B cell (primary cell): ENCODE data around the gene FAM120B. TPM values are rescaled to one million over a fixed set of nuclear protein-coding genes. Genes with fewer than 3 reads are reported as not detected.

Experiments
- ATAC-seq: fragments of 200-7000 bp; cut with Tn5 transposase; one replicate; pipeline ENCODE4 v1.10.0; 2021; ENCODE audit warnings: low read depth, mild to moderate bottlenecking, moderate number of reproducible peaks, moderate library complexity
- CTCF ChIA-PET: fragments of 350-600 bp; sonication (Branson Sonifier 250); formaldehyde crosslinking; loops from one replicate; lab custom pipeline; 2021; ENCODE audit warnings: antibody characterized with exemption, inconsistent platforms; lab: Charles Lee
- POLR2A ChIA-PET: fragments of 350-600 bp; sonication (Branson Sonifier 250); formaldehyde crosslinking; loops from one replicate; lab custom pipeline; 2021; ENCODE audit warnings: antibody characterized with exemption; lab: Charles Lee
- DNase-seq: peaks from one replicate; pipeline ENCODE4 v3.0.0; 2013
- H2AFZ ChIP-seq: 2 replicates; pipeline ENCODE4 v1.6.1; 2012; ENCODE audit warnings: mild to moderate bottlenecking, low read depth, low read length; ENCODE audit not compliant: insufficient read depth, poor library complexity, severe bottlenecking
- H3K27ac ChIP-seq, 2 donors: 1 replicate in 1 of 2; 2 replicates in 1 of 2; pipeline ENCODE4 v1.5.1; 2012 to 2013; ENCODE audit warnings: low read length in 2 of 2, mild to moderate bottlenecking in 2 of 2, moderate library complexity in 1 of 2
- H3K27me3 ChIP-seq, 4 experiments: fragments of 200-600 bp in 1 of 4; sonication (generic) in 1 of 4; replicated peaks in 1 of 4; 1 replicate in 2 of 4; 2 replicates in 2 of 4; pipeline versions ENCODE4 v1.6.1 to v1.7.0; 2013 to 2016; ENCODE audit warnings: low read length in 3 of 4, mild to moderate bottlenecking in 2 of 4, mixed read lengths in 1 of 4, moderate library complexity in 1 of 4; ENCODE audit not compliant: insufficient read depth in 4 of 4, control insufficient read depth in 3 of 4; ENCODE audit errors: control extremely low read depth in 1 of 4
- H3K36me3 ChIP-seq, 2 experiments: replicated peaks in 1 of 2; 1 replicate in 1 of 2; 2 replicates in 1 of 2; pipeline versions ENCODE4 v1.6.1 to v1.7.1; 2013; ENCODE audit warnings: low read length in 1 of 2; ENCODE audit not compliant: insufficient read depth in 2 of 2, control insufficient read depth in 1 of 2; ENCODE audit errors: control extremely low read depth in 1 of 2, extremely low read depth in 1 of 2
- H3K4me1 ChIP-seq, 2 donors: fragments of 200-600 bp in 1 of 2; sonication (generic) in 1 of 2; 1 replicate in 1 of 2; 2 replicates in 1 of 2; pipeline versions ENCODE4 v1.5.1 to v1.6.1; 2013 to 2017; ENCODE audit warnings: low read length in 2 of 2; ENCODE audit not compliant: control insufficient read depth in 2 of 2, insufficient read depth in 2 of 2
- H3K4me2 ChIP-seq: replicated peaks from 2 replicates; pipeline ENCODE3; 2012; ENCODE audit warnings: mild to moderate bottlenecking, low read depth, low read length; ENCODE audit not compliant: poor library complexity, severe bottlenecking
- H3K4me3 ChIP-seq, 5 experiments: fragments of 200-600 bp in 1 of 5; sonication (generic) in 1 of 5; 1 replicate in 3 of 5; 2 replicates in 2 of 5; pipeline versions ENCODE4 v1.5.1 to v1.7.0; 2011 to 2016; ENCODE audit warnings: low read length in 4 of 5, mild to moderate bottlenecking in 4 of 5, low read depth in 2 of 5, control low read depth in 1 of 5, moderate library complexity in 1 of 5; ENCODE audit not compliant: insufficient read depth in 1 of 5; ENCODE audit errors: control extremely low read depth in 1 of 5, extremely low read depth in 1 of 5
- H3K79me2 ChIP-seq: fragments of 200-600 bp; sonication (generic); one replicate; pipeline ENCODE4 v1.6.0; 2016; ENCODE audit warnings: low read length; ENCODE audit not compliant: control insufficient read depth, insufficient read depth
- H3K9ac ChIP-seq: fragments of 200-600 bp; sonication (generic); 2 replicates; pipeline ENCODE4 v1.6.1; 2017; ENCODE audit warnings: mild to moderate bottlenecking, low read length, moderate library complexity
- H3K9me3 ChIP-seq, 3 donors: one replicate each; pipeline versions ENCODE4 v1.6.1 to v1.7.1; 2013; ENCODE audit warnings: low read length in 2 of 3; ENCODE audit not compliant: control insufficient read depth in 2 of 3, insufficient read depth in 1 of 3; ENCODE audit errors: control extremely low read depth in 1 of 3
- H4K20me1 ChIP-seq: 2 replicates; pipeline ENCODE4 v1.6.0; 2012; ENCODE audit warnings: mild to moderate bottlenecking, low read length; ENCODE audit not compliant: insufficient read depth, control insufficient read depth, poor library complexity, severe bottlenecking
- H3K27ac Mint-ChIP-seq: one replicate; pipeline ENCODE4 v1.8.0; 2021; ENCODE audit warnings: mixed read lengths
- H3K27me3 Mint-ChIP-seq: one replicate; pipeline ENCODE4 v1.8.0; 2021; ENCODE audit warnings: mixed read lengths
- H3K4me1 Mint-ChIP-seq: one replicate; pipeline ENCODE4 v1.8.0; 2021; ENCODE audit warnings: mixed read lengths
- H3K4me3 Mint-ChIP-seq: one replicate; pipeline ENCODE4 v1.8.0; 2021; ENCODE audit warnings: mixed read lengths
- H3K9me3 Mint-ChIP-seq: one replicate; pipeline ENCODE4 v1.8.0; 2022; ENCODE audit warnings: mixed read lengths; ENCODE audit not compliant: insufficient read depth
- CTCF ChIP-seq: fragments of 200-600 bp; IDR thresholded peaks from one replicate; pipeline ENCODE4 v1.8.0; 2022; ENCODE audit warnings: antibody characterized with exemption, mild to moderate bottlenecking
- EZH2 ChIP-seq: IDR thresholded peaks from 2 replicates; pipeline ENCODE4 v1.6.1; 2012; ENCODE audit warnings: borderline replicate concordance, low read depth, mild to moderate bottlenecking, moderate library complexity, low read length; ENCODE audit not compliant: insufficient read depth, poor library complexity, severe bottlenecking
- WGBS: methylation state at CpG from one replicate; pipeline ENCODE4 v1.1.5; 2013; ENCODE audit warnings: missing lambda C conversion rate; ENCODE audit not compliant: insufficient coverage; 5-methylcytosine and 5-hydroxymethylcytosine counted together
- intact Hi-C: fragments of 100-400 bp; cut with micrococcal nuclease; formaldehyde crosslinking; loops from one replicate; pipeline ENCODE4 v1.10.0; 2022
- polyA plus RNA-seq: library from polyadenylated mRNA; depleted of rRNA; stranded (reverse); fragments of >200 nt; gene quantifications from 2 replicates; pipeline ENCODE4 v1.2.3, GENCODE V29; 2012
- total RNA-seq, 2 donors: library from RNA; stranded (reverse); fragments of 120-200 nt in 1 of 2; gene quantifications; 1 replicate in 1 of 2; 2 replicates in 1 of 2; pipeline versions ENCODE4 v1.2.3 to v1.2.4, GENCODE V29; 2013 to 2022

The FAM120B gene
- total and polyA plus RNA-seq, 2 donors (not counting 1 experiment from before 2014, with no cell fraction given), result 12.5 to 51.7 TPM

- POLR2A ChIA-PET, result no interaction called here
- no peaks in the 10 kb centered on the region for H3K79me2 ChIP-seq
Observed at GRCh38 chr6:170433163-170434116, 126.9 kb downstream of the FAM120B start.

More at GRCh38 chr6:170433163-170434116, 126.9 kb downstream of the FAM120B start:
- peaks cover 4% of the 10 kb centered on the region for H3K9me3 Mint-ChIP-seq
- TF ChIP-seq CTCF (no peak), EZH2 (no peak)
- Histone ChIP-seq H3K9ac (no peak overlapping the region), H3K4me1 (peaks cover 0 to 4% of the 10 kb centered on the region in 2 donors), H4K20me1 (no peaks in the 10 kb centered on the region), H3K27me3 (peaks cover 0 to 16% (median under 1%) of the 10 kb centered on the region in 4 experiments), H3K9me3 (peaks cover 0 to 43% (median 5%) of the 10 kb centered on the region in 3 donors), H3K4me2 (no peak overlapping the region), H3K36me3 (no peaks in the 10 kb centered on the region), H3K27ac (no peak overlapping the region), H2AFZ (no peak overlapping the region), H3K4me3 (no peak overlapping the region)
- WGBS, result 95% methylated on average over 14 of the region's 17 CpGs
- intact Hi-C loops, result no loop called here
- peaks cover 18% of the 10 kb centered on the region for H3K27me3 Mint-ChIP-seq
- DNase-seq (no peak), ATAC-seq (no peak)
- H3K4me1 Mint-ChIP-seq, result peaks cover 7% of the 10 kb centered on the region
- H3K27ac Mint-ChIP-seq, result no peak overlapping the region
- CTCF ChIA-PET, result no interaction called here
- no peak overlapping the region for H3K4me3 Mint-ChIP-seq
